Stimulated activated CD4-positive, alpha-beta T cell treated with anti-CD3 and anti-CD28 coated beads, Interleukin-1b, Interleukin-23, amount 100 ng/mL, for 4 hours (primary cell): ENCODE measurements around the gene TEX19.
"Not testable (repeated sequence)": the region's sequence is repeated elsewhere in the genome, so short reads cannot be mapped to it uniquely, and the experiment has no call there.

Experiments
- DNase-seq, 2 donors: peaks; one replicate each; pipeline ENCODE4 v3.0.0-alpha.2; 2020; ENCODE audit warnings: low read depth in 2 of 2

TEX19 gene

GRCh38 chr17:82356845-82357355 lies 2.1 kb upstream of the TEX19 start:
- DNase-seq: no peak

GRCh38 chr17:82357394-82357793 lies 1.7 kb upstream of the TEX19 start:
- DNase-seq: no peak

- DNase-seq: not testable (repeated sequence)
Measured at GRCh38 chr17:82359451-82360074, 516 bp downstream of the TEX19 start.

GRCh38 chr17:82361885-82362633 lies 3.0 kb downstream of the TEX19 start:
- no peak for DNase-seq

- DNase-seq: no peak
Measured at GRCh38 chr17:82365606-82366295, 6.7 kb downstream of the TEX19 start.

GRCh38 chr17:82366749-82367148 lies 7.7 kb downstream of the TEX19 start:
- DNase-seq: no peak

GRCh38 chr17:82367724-82368524 lies 8.9 kb downstream of the TEX19 start:
- DNase-seq: no peak

GRCh38 chr17:82369211-82369610 lies 10.2 kb downstream of the TEX19 start:
- DNase-seq: no peak

- DNase-seq: peak; percentile 17 to 39
Measured at GRCh38 chr17:82370471-82371332, 11.7 kb downstream of the TEX19 start.

GRCh38 chr17:82371333-82372248 lies 12.5 kb downstream of the TEX19 start, which contains the start of gene UTS2R:
Gene UTS2R, plus strand, starts transcription at chr17:82371765. Its CDS starts 2,560 bp downstream, at chr17:82374325.
- no peak for DNase-seq

- no peak for DNase-seq
Measured at GRCh38 chr17:82372249-82373071, 13.4 kb downstream of the TEX19 start.

- DNase-seq: not testable (repeated sequence)
Measured at GRCh38 chr17:82373072-82373452, 14.0 kb downstream of the TEX19 start.

GRCh38 chr17:82373731-82374625 lies 14.9 kb downstream of the TEX19 start:
- DNase-seq: no peak

- no peak for DNase-seq
Measured at GRCh38 chr17:82374626-82375331, 15.7 kb downstream of the TEX19 start.

- DNase-seq: no peak
Measured at GRCh38 chr17:82375359-82376041, 16.5 kb downstream of the TEX19 start.

GRCh38 chr17:82376042-82376730 lies 17.1 kb downstream of the TEX19 start:
- DNase-seq: no peak
